HCT116 (cell line): ENCODE results near the gene KLHL34.

Source experiments
- ELF1 ChIP-seq: IDR thresholded peaks from 2 replicates; pipeline ENCODE4 v1.6.1; 2012; ENCODE audit warnings: low read depth, borderline replicate concordance
- TF ChIP-seq, protein P1 (sequence below): IDR thresholded peaks from 2 replicates; pipeline ENCODE4 v1.6.1; 2012
- TF ChIP-seq, protein P2 (sequence below), 3 experiments: fragments of 200-600 bp in 1 of 3; sonication (generic) in 1 of 3; IDR thresholded peaks in 2 of 3; conservative IDR thresholded peaks in 1 of 3; 2 replicates each; pipeline ENCODE4 v1.5.1; 2012 to 2017; ENCODE audit warnings: low read depth in 2 of 3, low read length in 2 of 3, antibody characterized with exemption in 1 of 3, borderline replicate concordance in 1 of 3, control low read depth in 1 of 3, mild to moderate bottlenecking in 1 of 3, mixed read lengths in 1 of 3, mixed run types in 1 of 3, moderate library complexity in 1 of 3; ENCODE audit not compliant: insufficient read depth in 1 of 3

GRCh38 chrX:21700275-21700674, 42.1 kb upstream of the KLHL34 start:
- TF ChIP-seq, protein P1, sequence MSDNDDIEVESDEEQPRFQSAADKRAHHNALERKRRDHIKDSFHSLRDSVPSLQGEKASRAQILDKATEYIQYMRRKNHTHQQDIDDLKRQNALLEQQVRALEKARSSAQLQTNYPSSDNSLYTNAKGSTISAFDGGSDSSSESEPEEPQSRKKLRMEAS, result no peak
- TF ChIP-seq, protein P2, sequence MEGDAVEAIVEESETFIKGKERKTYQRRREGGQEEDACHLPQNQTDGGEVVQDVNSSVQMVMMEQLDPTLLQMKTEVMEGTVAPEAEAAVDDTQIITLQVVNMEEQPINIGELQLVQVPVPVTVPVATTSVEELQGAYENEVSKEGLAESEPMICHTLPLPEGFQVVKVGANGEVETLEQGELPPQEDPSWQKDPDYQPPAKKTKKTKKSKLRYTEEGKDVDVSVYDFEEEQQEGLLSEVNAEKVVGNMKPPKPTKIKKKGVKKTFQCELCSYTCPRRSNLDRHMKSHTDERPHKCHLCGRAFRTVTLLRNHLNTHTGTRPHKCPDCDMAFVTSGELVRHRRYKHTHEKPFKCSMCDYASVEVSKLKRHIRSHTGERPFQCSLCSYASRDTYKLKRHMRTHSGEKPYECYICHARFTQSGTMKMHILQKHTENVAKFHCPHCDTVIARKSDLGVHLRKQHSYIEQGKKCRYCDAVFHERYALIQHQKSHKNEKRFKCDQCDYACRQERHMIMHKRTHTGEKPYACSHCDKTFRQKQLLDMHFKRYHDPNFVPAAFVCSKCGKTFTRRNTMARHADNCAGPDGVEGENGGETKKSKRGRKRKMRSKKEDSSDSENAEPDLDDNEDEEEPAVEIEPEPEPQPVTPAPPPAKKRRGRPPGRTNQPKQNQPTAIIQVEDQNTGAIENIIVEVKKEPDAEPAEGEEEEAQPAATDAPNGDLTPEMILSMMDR (IDR thresholded peaks at IDR 0.05 in 2 of 3, conservative IDR thresholded peaks at IDR 0.05 in 1 of 3; ENCODE audit: borderline replicate concordance in 1 of 3, insufficient read depth in 1 of 3, low read depth in 2 of 3, low read length in 2 of 3), result no peak
- TF ChIP-seq ELF1, result no peak
